Body of pancreas (tissue), 4 donors: Measurements from ENCODE around the gene IER5. TPM values are rescaled to one million over a fixed set of nuclear protein-coding genes. Genes with fewer than 3 reads are reported as not detected.

ENCODE experiments used
- ATAC-seq: fragments of 150-250 bp; one replicate; pipeline ENCODE4 v1.9.1; 2016
- DNase-seq, 4 donors: peaks; one replicate each; pipeline ENCODE4 v3.0.0-alpha.2; 2019
- H3K27ac ChIP-seq, 4 donors: fragments of 200-600 bp; sonication (generic); 1 replicate in 3 of 4; 2 replicates in 1 of 4; pipeline versions ENCODE4 v1.5.1 to v1.6.1; 2016 to 2019; ENCODE audit warnings: mild to moderate bottlenecking in 1 of 4, mixed read lengths in 1 of 4, moderate library complexity in 1 of 4
- H3K27me3 ChIP-seq, 2 donors: fragments of 200-600 bp; sonication (generic); one replicate each; pipeline ENCODE4 v1.6.0; 2016; ENCODE audit warnings: mild to moderate bottlenecking in 1 of 2
- H3K36me3 ChIP-seq, 2 donors: fragments of 200-600 bp; sonication (generic); replicated peaks in 1 of 2; 2 replicates each; pipeline ENCODE4 v1.5.1; 2016; ENCODE audit warnings: low read depth in 2 of 2; ENCODE audit not compliant: insufficient read depth in 1 of 2
- H3K4me1 ChIP-seq: fragments of 200-600 bp; sonication (generic); one replicate; pipeline ENCODE4 v1.6.0; 2016
- H3K4me3 ChIP-seq, 2 donors: fragments of 200-600 bp; sonication (generic); 1 replicate in 1 of 2; 2 replicates in 1 of 2; pipeline ENCODE4 v1.5.1; 2016 to 2019
- H3K9me3 ChIP-seq, 3 donors: fragments of 200-600 bp; sonication (generic); 1 replicate in 2 of 3; 2 replicates in 1 of 3; pipeline ENCODE4 v1.5.1; 2016
- POLR2A ChIP-seq, 3 donors: fragments of 450-650 bp; IDR thresholded peaks; one replicate each; pipeline ENCODE4 v1.6.1; 2016; ENCODE audit warnings: antibody characterized with exemption in 3 of 3, mild to moderate bottlenecking in 2 of 3
- WGBS, 2 donors: methylation state at CpG; one replicate each; pipeline ENCODE4 v1.1.5; 2017; 5-methylcytosine and 5-hydroxymethylcytosine counted together
- intact Hi-C: fragments of 100-400 bp; cut with DNase I; formaldehyde crosslinking; loops from one replicate; pipeline ENCODE4 v1.15.1; 2023
- total RNA-seq, 2 donors: library from RNA; depleted of rRNA; stranded (reverse); fragments of >200 nt; gene quantifications; one replicate each; pipeline ENCODE4 v1.1.0, GENCODE V29; 2016
- TF ChIP-seq, protein P1 (sequence below), 7 experiments: fragments of 450-650 bp in 4 of 7; fragments of 200-600 bp in 3 of 7; sonication (generic) in 3 of 7; IDR thresholded peaks; one replicate each; pipeline ENCODE4 v1.5.1; 2016 to 2019; ENCODE audit warnings: antibody characterized with exemption in 7 of 7

IER5 gene
- total RNA-seq, 2 donors from 2014 or later: 6.6 to 6.7 TPM

DNA sequence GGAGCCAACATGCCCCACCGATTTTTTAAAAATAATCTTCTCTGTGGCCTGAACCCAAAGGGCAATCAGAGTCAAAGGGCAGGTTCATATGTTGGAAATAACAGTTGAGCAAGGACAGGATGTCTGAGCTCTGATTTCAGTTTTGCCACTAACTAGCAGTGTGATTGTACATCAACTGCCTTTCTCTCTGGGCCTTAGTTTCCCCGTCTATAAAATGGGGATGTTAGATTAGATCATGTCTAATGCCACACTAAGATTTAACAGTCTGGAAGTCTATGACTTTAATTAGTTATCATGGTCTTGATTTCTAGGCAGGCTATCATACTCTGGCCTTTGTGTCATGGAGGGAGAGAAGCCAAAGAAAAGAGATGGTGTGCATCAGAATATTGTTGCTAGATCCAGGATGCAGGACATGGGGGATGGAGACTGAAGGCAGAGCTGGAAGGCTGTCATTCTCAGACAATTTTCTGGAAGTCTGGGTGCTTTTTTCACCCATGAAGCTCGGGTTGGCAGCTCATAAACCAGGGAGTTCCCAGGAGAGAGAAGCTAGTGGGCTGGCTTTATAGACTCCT lies 28.4 kb downstream of the IER5 start:
- TF ChIP-seq, protein P1, sequence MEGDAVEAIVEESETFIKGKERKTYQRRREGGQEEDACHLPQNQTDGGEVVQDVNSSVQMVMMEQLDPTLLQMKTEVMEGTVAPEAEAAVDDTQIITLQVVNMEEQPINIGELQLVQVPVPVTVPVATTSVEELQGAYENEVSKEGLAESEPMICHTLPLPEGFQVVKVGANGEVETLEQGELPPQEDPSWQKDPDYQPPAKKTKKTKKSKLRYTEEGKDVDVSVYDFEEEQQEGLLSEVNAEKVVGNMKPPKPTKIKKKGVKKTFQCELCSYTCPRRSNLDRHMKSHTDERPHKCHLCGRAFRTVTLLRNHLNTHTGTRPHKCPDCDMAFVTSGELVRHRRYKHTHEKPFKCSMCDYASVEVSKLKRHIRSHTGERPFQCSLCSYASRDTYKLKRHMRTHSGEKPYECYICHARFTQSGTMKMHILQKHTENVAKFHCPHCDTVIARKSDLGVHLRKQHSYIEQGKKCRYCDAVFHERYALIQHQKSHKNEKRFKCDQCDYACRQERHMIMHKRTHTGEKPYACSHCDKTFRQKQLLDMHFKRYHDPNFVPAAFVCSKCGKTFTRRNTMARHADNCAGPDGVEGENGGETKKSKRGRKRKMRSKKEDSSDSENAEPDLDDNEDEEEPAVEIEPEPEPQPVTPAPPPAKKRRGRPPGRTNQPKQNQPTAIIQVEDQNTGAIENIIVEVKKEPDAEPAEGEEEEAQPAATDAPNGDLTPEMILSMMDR (IDR thresholded peaks at IDR 0.05): no peak
- no peak for TF ChIP-seq POLR2A (IDR thresholded peaks at IDR 0.05)
- Histone ChIP-seq H3K27ac (no peak overlapping the region), H3K9me3 (no peaks in the 10 kb centered on the region), H3K4me1 (peaks cover 17% of the 10 kb centered on the region), H3K27me3 (no peaks in the 10 kb centered on the region), H3K36me3 (no peaks in the 10 kb centered on the region), H3K4me3 (no peak overlapping the region)
- intact Hi-C loops: no loop called here
- ATAC-seq: no peak
- 68 to 73% methylated on average over 3 of the region's 3 CpGs for WGBS, 2 donors
- no peak for DNase-seq

DNA sequence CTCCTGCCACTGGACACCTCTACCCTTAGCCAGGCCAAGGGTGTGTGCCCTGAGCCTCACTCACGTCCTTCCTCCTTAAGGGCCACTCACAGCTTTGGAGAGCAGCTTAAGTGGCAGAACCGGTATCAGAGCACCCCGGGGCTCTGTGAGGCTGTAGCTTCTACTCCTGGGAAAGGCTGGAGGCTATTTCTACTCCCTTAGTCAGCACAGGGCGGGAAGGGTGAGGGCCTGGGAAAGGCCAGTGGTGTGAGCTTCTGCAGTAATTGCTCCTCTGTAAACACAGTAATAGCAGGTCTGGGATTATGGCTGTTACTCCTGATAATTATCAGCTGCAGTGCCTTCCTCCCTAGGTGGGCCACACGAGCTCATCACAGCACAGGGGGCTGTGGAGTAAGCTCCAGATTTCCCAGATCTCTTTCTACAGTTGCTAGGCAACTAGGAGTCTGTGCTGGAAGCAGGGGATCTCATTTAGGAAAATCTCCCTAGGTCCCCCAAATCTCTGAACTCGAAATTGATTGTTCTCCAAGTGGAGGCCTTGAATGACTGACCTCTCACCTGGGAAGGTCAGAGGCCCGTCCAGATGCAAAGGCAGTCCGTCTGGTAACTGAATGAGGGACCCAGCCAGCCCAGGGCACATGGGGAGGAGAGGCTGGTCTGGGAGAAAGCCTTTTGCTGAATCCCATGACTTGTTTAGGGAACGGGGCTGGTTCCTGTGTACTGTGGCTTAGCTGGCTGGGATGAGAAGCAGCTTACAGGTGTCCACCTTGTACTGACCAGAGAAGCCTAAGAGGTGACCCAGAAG lies 29.3 kb downstream of the IER5 start:
- no peaks in the 10 kb centered on the region for H3K27me3 ChIP-seq
- H3K36me3 ChIP-seq: no peaks in the 10 kb centered on the region
- WGBS, 2 donors: 52 to 58% methylated on average over 5 to 9 of the region's 9 CpGs
- no peak overlapping the region for H3K27ac ChIP-seq
- TF ChIP-seq POLR2A (IDR thresholded peaks at IDR 0.05): no peak
- TF ChIP-seq, protein P1 (IDR thresholded peaks at IDR 0.05): no peak
- H3K9me3 ChIP-seq: no peaks in the 10 kb centered on the region
- H3K4me1 ChIP-seq: peaks cover 8% of the 10 kb centered on the region
- DNase-seq (no peak), ATAC-seq (no peak)
- no peak overlapping the region for H3K4me3 ChIP-seq
- intact Hi-C loops: no loop called here

DNA sequence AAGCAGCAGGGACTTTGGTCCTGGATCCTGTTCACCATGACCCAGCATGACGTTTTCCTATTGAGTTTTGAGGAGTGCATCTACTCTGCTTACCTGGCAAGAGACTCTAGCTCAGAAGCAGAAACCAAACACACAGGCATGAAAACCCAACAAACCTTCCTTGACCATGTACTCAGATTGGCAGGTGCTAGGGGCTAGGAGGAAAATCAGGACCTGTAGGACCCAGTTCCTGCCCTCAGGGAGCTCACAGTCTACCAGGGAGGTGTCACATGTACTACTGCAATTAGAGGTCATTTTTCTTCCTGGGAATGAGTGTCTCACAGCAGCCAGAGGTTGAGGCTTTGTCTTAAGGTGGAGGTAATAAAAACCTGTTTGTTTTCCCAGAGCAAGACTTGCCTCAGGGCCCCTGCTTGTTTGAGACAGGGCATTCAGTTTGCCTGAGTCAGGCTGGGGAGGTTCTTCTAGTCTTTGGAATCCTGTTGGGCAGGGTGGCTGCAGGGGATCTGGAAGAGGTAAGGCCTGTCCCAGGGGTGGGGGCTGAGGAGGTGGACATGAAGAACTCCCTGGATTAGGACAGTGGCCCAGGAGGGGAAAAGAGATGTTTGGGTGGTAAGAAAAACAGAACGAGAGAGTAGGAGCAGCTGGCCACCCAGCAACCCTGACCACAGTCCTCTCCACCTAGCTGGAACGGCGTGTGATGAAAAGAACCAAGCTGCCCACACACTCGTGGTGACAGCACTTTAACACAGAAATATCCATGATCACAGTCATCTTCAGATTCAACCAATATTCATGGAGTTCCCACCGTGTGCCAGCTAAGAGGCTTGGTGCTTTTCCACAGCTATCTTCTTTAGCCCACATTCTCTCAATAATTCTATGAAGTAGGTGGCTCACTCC lies 30.8 kb downstream of the IER5 start:
- no peaks in the 10 kb centered on the region for H3K4me1 ChIP-seq
- intact Hi-C loops: no loop called here
- H3K27ac ChIP-seq: no peak overlapping the region
- no peak for TF ChIP-seq POLR2A (IDR thresholded peaks at IDR 0.05)
- TF ChIP-seq, protein P1 (IDR thresholded peaks at IDR 0.05): no peak
- H3K4me3 ChIP-seq: no peak overlapping the region
- H3K36me3 ChIP-seq: no peaks in the 10 kb centered on the region
- DNase-seq (no peak), ATAC-seq (no peak)
- 75 to 77% methylated on average over 6 of the region's 6 CpGs for WGBS, 2 donors
- H3K27me3 ChIP-seq: no peaks in the 10 kb centered on the region
- H3K9me3 ChIP-seq: no peaks in the 10 kb centered on the region

DNA sequence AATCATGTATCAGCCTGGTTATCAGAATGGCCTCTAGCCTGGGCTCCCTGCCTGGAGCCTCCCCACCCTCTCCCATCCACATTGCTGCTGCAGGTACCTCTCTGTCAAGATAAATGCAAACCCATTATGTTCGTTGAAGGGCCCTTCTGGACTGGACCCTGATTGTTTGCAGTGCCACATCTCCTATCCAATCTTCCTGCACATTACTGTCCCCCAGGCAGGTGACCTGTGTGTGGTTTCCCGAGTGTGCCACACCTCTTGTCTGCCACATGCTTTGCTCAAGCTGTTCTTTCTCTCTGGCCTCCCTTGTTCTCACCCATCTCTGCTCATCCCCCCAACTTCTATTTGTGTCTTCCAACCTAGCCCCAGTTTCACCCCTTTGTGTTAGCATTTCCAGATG lies 32.4 kb downstream of the IER5 start:
- TF ChIP-seq, protein P1 (IDR thresholded peaks at IDR 0.05): no peak
- no peak for TF ChIP-seq POLR2A (IDR thresholded peaks at IDR 0.05)
- ATAC-seq (no peak), DNase-seq (no peak)
- 57 to 65% methylated on average over 2 of the region's 2 CpGs for WGBS, 2 donors
- Histone ChIP-seq H3K36me3 (no peaks in the 10 kb centered on the region), H3K4me1 (no peaks in the 10 kb centered on the region), H3K27me3 (no peaks in the 10 kb centered on the region), H3K9me3 (no peaks in the 10 kb centered on the region), H3K27ac (no peak overlapping the region), H3K4me3 (no peak overlapping the region)
- intact Hi-C loops: no loop called here
